ENCODE data around the gene APOC1. TPM values are rescaled to one million over a fixed set of nuclear protein-coding genes. Genes with fewer than 3 reads are reported as not detected.

APOC1 gene
- total RNA-seq, 1 experiment from 2014 or later, result 6.1 TPM

DNA sequence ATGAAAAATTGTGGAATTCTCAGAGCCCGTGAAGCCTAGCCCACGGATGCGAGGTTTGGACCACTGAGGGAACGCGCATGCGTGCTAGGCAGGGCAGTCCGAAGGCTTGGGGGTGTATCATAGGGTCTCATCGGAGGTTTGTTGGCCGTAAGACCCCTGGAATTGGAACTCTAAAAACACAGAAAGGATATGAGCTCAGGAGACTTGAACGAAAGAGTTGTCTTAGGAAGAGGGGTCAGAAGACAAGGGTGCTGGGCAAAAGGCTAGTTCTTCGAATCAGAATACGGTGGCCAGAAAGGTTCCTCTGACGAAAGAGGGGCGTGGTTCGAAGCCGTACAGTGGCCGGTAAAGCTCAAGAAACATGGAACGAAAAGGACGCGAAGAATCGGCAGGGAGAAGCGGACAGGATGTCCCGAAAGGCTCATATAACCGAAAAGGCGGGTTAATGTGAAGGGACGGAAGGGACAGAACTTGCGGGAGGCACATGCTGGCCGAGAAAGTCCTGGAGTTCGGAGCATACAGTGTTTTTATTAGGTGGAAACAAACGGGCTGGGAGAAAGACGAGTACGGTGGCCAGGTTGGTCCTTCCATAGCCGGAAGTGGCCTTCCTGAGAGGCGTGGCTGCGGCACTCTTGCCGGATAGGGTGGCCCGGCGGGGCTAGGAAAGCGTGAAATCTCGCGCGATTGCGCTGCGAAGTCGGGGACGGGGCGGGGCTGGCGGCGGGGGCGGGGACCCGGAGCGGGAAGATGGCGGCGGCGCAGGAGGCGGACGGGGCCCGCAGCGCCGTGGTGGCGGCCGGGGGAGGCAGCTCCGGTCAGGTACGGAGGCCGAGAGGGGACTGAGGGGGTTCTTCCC, 40.5 kb downstream of the APOC1 start, which contains the start of gene CLPTM1:
CLPTM1 (plus strand) TSS at position 732 of the 856 bp plus-strand sequence; CDS start at position 748, 16 bp downstream.
- peak; percentile 92 for DNase-seq (ENCODE audit: extremely low read depth, low read depth)

DNA sequence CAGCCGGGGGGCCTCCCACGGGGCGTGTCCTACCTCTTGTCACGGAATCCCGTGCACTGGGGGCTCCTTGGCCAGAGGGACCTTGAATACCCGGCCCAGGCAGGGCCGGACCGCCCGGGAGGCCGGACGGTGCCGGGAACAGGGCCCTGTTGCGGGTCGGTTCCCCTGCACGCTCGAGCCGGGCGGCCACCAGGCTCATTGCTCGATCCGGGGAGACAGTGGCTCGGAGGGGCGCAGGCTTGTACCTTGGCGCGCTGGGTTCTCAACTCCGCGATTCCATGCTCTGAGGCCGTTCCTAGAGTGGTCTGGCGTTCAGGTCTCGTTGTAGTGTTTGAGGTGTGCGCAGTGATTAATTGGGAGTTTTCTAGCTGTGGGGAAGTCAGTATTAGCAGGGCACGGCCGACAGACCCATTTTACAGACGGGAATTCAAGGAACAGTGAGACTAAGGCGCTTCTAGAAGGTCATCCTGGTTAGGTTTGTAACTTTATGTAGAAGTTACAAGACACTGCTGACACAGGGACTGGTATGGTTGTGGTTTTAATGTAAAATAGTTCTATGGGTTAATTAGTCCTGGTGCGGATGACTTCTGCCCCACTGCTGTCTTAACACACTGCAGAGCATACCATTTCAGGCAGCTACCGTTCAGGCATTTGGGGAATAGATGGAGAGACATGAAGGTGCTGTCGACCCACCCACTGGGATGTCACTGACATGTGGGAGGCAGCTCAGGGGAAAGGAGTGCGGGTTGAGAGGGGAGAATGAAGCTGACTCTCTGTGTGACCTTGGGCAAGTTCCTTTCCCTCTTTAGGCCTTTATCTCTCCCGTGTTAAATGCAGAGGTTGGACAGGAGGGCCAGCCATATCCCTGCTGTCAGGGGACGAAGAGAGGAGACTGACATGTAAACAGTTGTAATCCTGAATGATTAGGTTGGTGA, 41.4 kb downstream of the APOC1 start:
- no peak for DNase-seq (ENCODE audit: extremely low read depth, low read depth)

DNA sequence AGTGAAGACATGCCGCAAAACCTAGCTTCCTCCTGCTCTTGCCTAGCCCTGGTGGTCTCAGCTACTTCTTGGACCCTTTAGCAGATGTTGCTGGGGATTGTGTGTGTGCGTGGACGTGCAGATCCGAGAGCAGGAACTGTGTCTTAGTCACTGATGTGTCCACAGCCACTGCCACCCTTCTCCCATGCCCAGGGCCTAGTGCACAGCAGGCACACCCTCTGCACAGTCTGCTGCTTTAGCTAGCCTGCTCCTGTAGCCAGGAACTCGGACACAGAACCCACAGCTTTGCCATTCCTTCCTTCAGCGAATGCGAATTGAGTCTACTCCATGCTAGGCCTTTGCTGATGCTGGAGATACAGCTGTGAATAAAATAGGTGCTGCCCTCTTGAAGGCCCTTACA, 43.1 kb downstream of the APOC1 start:
- DNase-seq (ENCODE audit: extremely low read depth, low read depth), result no peak

DNA sequence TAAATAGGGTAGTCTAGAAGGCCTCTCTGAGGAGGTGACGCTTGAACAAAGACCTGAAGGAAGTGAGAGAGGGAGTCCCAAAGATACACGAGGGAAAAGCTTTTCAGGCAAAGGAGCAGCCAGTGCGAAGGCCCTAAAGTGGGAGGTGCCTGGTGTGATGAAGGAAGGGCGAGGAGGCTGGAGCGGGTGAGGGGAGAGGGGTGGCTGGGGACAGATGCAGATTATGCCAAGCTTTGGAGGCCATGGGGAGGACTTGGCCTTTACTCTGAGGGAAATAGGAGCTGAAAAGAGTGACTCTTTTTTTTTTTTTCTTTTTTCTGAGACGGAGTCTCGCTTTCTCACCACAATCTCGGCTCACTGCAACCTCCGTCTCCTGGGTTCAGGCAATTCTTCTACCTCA, 43.7 kb downstream of the APOC1 start:
- no peak for DNase-seq (ENCODE audit: extremely low read depth, low read depth)

DNA sequence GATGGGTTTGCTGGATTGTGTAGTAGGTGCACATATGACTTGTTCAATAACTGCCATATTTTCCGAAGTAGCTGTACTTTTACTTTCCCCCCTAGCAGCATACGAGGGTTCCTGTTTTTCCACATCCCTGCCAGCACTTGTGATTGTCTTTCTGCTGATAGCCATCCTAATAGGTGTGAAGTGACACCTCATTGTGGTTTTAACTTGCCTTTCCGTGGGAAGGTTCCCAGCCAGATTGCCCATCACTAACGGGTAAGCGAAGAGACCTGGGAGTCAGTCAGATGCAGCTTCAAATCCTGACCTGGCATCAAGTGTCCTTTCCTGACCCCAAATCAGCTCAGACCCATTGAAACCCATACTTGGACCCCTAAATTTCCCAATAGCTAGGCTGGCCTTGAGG, 45.3 kb downstream of the APOC1 start:
- DNase-seq (ENCODE audit: extremely low read depth, low read depth), result no peak

DNA sequence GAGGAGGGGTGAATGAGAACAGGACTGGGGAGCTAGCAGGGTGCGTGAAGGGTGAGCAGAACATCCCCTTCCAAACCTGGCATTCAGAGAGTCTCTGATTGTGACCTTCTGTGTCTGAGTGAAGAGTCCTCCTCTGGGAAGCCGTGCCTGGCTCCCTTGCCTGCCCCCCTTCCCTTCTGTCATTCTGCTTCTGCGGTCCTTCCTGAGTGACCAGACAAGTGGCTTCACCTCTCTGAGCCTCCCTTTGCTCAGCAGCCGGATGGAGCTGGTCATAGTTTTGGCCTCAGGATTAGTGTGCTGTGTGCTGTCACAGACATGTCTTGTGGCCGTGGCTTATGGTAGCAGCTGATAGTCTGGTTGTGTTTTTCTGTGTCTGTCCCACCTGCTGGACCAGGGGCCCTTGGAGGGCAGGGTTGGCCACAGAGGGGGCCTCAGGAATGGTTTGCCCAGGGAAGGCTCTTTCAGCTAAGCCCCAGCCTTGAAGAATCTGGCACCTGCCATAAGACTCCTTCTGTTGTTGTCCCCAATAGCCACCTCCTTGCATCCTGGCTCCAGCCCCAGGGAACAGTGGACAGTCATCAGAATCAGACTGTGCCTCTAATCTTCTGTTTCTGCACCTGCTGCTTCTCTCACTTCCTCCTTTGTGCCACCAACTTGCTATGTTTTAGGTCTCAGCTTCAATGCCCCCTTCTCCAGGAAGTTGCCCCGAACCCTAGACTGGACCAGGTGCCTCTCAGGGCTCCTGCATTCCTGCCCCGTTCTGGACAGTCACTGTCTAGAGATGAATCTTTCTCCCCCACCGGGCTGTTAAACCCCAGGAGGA, 46.7 kb downstream of the APOC1 start:
- no peak for DNase-seq (ENCODE audit: extremely low read depth, low read depth)

DNA sequence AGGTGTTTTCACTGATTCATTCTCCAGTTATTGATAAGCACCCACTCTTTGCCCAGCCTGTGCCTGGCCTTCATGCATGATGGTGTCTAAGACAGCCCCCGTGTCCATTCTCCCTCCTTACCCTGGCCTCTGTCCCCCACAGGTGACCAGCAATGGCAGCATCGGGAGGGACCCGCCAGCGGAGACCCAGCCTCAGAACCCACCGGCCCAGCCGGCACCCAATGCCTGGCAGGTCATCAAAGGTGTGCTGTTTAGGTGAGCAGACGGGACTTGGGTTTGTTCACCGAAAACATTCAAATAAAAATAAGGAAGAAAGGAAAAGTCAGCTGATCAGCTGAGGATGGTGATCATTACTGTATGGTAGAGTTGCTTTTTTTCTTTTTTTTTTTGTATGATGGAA, 47.4 kb downstream of the APOC1 start:
- DNase-seq (ENCODE audit: extremely low read depth, low read depth), result no peak

- DNase-seq (ENCODE audit: extremely low read depth, low read depth), result no peak
These were observed 53.7 kb downstream of the APOC1 start for GRCh38 chr19:44968118-44968517.

GRCh38 chr19:44968670-44969069, 54.3 kb downstream of the APOC1 start:
- DNase-seq (ENCODE audit: extremely low read depth, low read depth), result no peak

Other genes with a start within 250 kb of the APOC1 start
- gene CEACAM19, start 243.1 kb upstream of the APOC1 start, total RNA-seq (2014; rRNA removed; shearing (Covaris generic)), result 0.46 and 0.59 TPM in 2 replicates
- not detected in 2 replicates for gene CEACAM16, start 215.5 kb upstream of the APOC1 start, total RNA-seq (2014; rRNA removed; shearing (Covaris generic))
- 12.6 and 16.5 TPM in 2 replicates for gene BCL3, start 165.9 kb upstream of the APOC1 start, total RNA-seq (2014; rRNA removed; shearing (Covaris generic))
- not detected in 2 replicates for gene CBLC, start 136.7 kb upstream of the APOC1 start, total RNA-seq (2014; rRNA removed; shearing (Covaris generic))
- gene BCAM, start 105.5 kb upstream of the APOC1 start, total RNA-seq (2014; rRNA removed; shearing (Covaris generic)), result 2.3 and 3.1 TPM in 2 replicates
- 24.3 and 29.4 TPM in 2 replicates for gene NECTIN2, start 68.3 kb upstream of the APOC1 start, total RNA-seq (2014; rRNA removed; shearing (Covaris generic))
- gene TOMM40, start 23.4 kb upstream of the APOC1 start, total RNA-seq (2014; rRNA removed; shearing (Covaris generic)), result 43.7 and 60.7 TPM in 2 replicates
- gene APOE, start 8.8 kb upstream of the APOC1 start, total RNA-seq (2014; rRNA removed; shearing (Covaris generic)), result 0.84 and 1.2 TPM in 2 replicates
- gene APOC4, start 27.6 kb downstream of the APOC1 start, total RNA-seq (2014; rRNA removed; shearing (Covaris generic)), result not detected in 2 replicates
- gene APOC2, start 31.4 kb downstream of the APOC1 start, total RNA-seq (2014; rRNA removed; shearing (Covaris generic)), result not detected in 2 replicates
- 31.0 and 31.2 TPM in 2 replicates for gene CLPTM1, start 40.8 kb downstream of the APOC1 start, total RNA-seq (2014; rRNA removed; shearing (Covaris generic))
- 10.1 and 12.5 TPM in 2 replicates for gene RELB, start 86.9 kb downstream of the APOC1 start, total RNA-seq (2014; rRNA removed; shearing (Covaris generic))
- gene CLASRP, start 124.4 kb downstream of the APOC1 start, total RNA-seq (2014; rRNA removed; shearing (Covaris generic)), result 20.4 and 31.4 TPM in 2 replicates
- 0.27 and 1.4 TPM in 2 replicates for gene ZNF296, start 161.9 kb downstream of the APOC1 start, total RNA-seq (2014; rRNA removed; shearing (Covaris generic))
- 20.2 and 24.5 TPM in 2 replicates for gene GEMIN7, start 164.7 kb downstream of the APOC1 start, total RNA-seq (2014; rRNA removed; shearing (Covaris generic))
- gene PPP1R37, start 178.6 kb downstream of the APOC1 start, total RNA-seq (2014; rRNA removed; shearing (Covaris generic)), result 10.8 and 11.8 TPM in 2 replicates
- 0.07 TPM in 1 of 2 replicates, not detected in the other for gene NKPD1, start 246.4 kb downstream of the APOC1 start, total RNA-seq (2014; rRNA removed; shearing (Covaris generic))

Measured in NCI-H460 (cell line).